SK-N-SH (cell line): ENCODE data around the gene SDR39U1. TPM values are rescaled to one million over a fixed set of nuclear protein-coding genes. Genes with fewer than 3 reads are reported as not detected.

Source experiments
- CTCF ChIA-PET: fragments of 300-600, 350-600 bp; formaldehyde crosslinking; extraction: SDS; loops from one replicate; lab custom pipeline; 2021; lab: Yijun Ruan, JAX
- POLR2A ChIA-PET: fragments of 350-600 bp; sonication (Branson Sonifier 250); formaldehyde crosslinking; extraction: SDS; loops from one replicate; lab custom pipeline; 2020; ENCODE audit warnings: antibody characterized with exemption, inconsistent platforms; lab: Yijun Ruan, JAX
- DNase-seq: peaks from one replicate; pipeline ENCODE4 v3.0.0; 2012
- H2AFZ ChIP-seq: fragments of 200-600 bp; sonication (generic); 2 replicates; pipeline ENCODE4 v1.8.1; 2016; ENCODE audit warnings: antibody characterized with exemption, mild to moderate bottlenecking, low read depth
- H3F3A ChIP-seq: fragments of 200-600 bp; sonication (generic); replicated peaks from 2 replicates; pipeline ENCODE3; 2016; ENCODE audit warnings: antibody characterized with exemption, mild to moderate bottlenecking; ENCODE audit not compliant: insufficient read depth
- H3K27ac ChIP-seq, 2 experiments: fragments of 200-500 bp in 1 of 2; fragments of 200-600 bp in 1 of 2; sonication (Bioruptor generic) in 1 of 2; sonication (generic), shearing (Covaris generic) in 1 of 2; 2 replicates each; pipeline versions ENCODE4 v1.5.1 to v1.6.1; 2014 to 2016; ENCODE audit warnings: low read depth in 2 of 2, inconsistent platforms in 1 of 2, low read length in 1 of 2, mild to moderate bottlenecking in 1 of 2, mixed read lengths in 1 of 2
- H3K27me3 ChIP-seq: fragments of 200-600 bp; sonication (generic), shearing (Covaris generic); 2 replicates; pipeline ENCODE4 v1.6.1; 2016; ENCODE audit warnings: mixed run types; ENCODE audit not compliant: insufficient read depth
- H3K36me3 ChIP-seq, 2 experiments: fragments of 200-500 bp in 1 of 2; fragments of 200-600 bp in 1 of 2; sonication (Bioruptor generic) in 1 of 2; sonication (generic) in 1 of 2; replicated peaks in 1 of 2; 2 replicates each; pipeline versions ENCODE3 to v1.5.1; 2014 to 2016; ENCODE audit warnings: low read length in 1 of 2, mild to moderate bottlenecking in 1 of 2; ENCODE audit not compliant: insufficient read depth in 2 of 2, control insufficient read depth in 1 of 2
- H3K4me1 ChIP-seq, 2 experiments: fragments of 200-500 bp in 1 of 2; fragments of 200-600 bp in 1 of 2; sonication (Bioruptor generic) in 1 of 2; sonication (generic), shearing (Covaris generic) in 1 of 2; 2 replicates each; pipeline versions ENCODE4 v1.5.1 to v1.6.1; 2014 to 2016; ENCODE audit warnings: low read depth in 1 of 2, low read length in 1 of 2, mixed run types in 1 of 2; ENCODE audit not compliant: insufficient read depth in 2 of 2, control insufficient read depth in 1 of 2
- H3K4me2 ChIP-seq: fragments of 200-600 bp; sonication (generic), shearing (Covaris generic); 2 replicates; pipeline ENCODE4 v1.6.1; 2017; ENCODE audit warnings: mixed run types
- H3K4me3 ChIP-seq, 2 experiments: fragments of 200-500 bp in 1 of 2; fragments of 200-600 bp in 1 of 2; sonication (Bioruptor generic) in 1 of 2; sonication (generic), shearing (Covaris generic) in 1 of 2; 2 replicates each; pipeline versions ENCODE4 v1.5.1 to v1.8.1; 2014 to 2016; ENCODE audit warnings: low read depth in 2 of 2, inconsistent platforms in 1 of 2, low read length in 1 of 2, mild to moderate bottlenecking in 1 of 2, mixed read lengths in 1 of 2, moderate library complexity in 1 of 2
- H3K79me2 ChIP-seq: fragments of 200-600 bp; sonication (generic); 2 replicates; pipeline ENCODE4 v1.8.1; 2017; ENCODE audit warnings: mild to moderate bottlenecking; ENCODE audit not compliant: insufficient read depth
- H3K9ac ChIP-seq: fragments of 200-600 bp; sonication (generic); 2 replicates; pipeline ENCODE4 v1.6.1; 2017; ENCODE audit warnings: mixed run types
- H3K9me2 ChIP-seq: fragments of 200-600 bp; sonication (generic); 2 replicates; pipeline ENCODE4 v1.6.1; 2017; ENCODE audit warnings: mixed run types
- H3K9me3 ChIP-seq: fragments of 200-600 bp; sonication (generic); 2 replicates; pipeline ENCODE4 v1.6.1; 2017; ENCODE audit warnings: mixed run types, mild to moderate bottlenecking, moderate library complexity
- H4K20me1 ChIP-seq: fragments of 200-600 bp; sonication (generic); 2 replicates; pipeline ENCODE4 v1.6.1; 2017; ENCODE audit warnings: mild to moderate bottlenecking, mixed run types; ENCODE audit not compliant: insufficient read depth
- ELF1 ChIP-seq: IDR thresholded peaks from 2 replicates; pipeline ENCODE4 v1.4.0; 2012
- EP300 ChIP-seq, 2 experiments: IDR thresholded peaks; 2 replicates each; pipeline versions ENCODE4 v1.4.0 to v1.6.1; 2012; ENCODE audit warnings: borderline replicate concordance in 1 of 2, low read depth in 1 of 2, low read length in 1 of 2
- EZH2phosphoT487 ChIP-seq: fragments of 200-600 bp; sonication (generic); IDR thresholded peaks from 2 replicates; pipeline ENCODE4 v1.6.1; 2017; ENCODE audit warnings: low read depth, mixed run types, mild to moderate bottlenecking, antibody characterized with exemption, moderate library complexity, borderline replicate concordance
- FOSL2 ChIP-seq: IDR thresholded peaks from 2 replicates; pipeline ENCODE4 v1.4.0; 2012; ENCODE audit warnings: low read depth, mild to moderate bottlenecking, moderate library complexity, borderline replicate concordance
- FOXJ3 ChIP-seq: sonication (generic); formaldehyde crosslinking; IDR thresholded peaks from 2 replicates; pipeline ENCODE4 v1.5.1; 2020; ENCODE audit warnings: mild to moderate bottlenecking, missing genetic modification reagents
- FOXM1 ChIP-seq: IDR thresholded peaks from 2 replicates; pipeline ENCODE4 v1.4.0; 2012; ENCODE audit warnings: low read depth, mild to moderate bottlenecking
- MAX ChIP-seq: IDR thresholded peaks from 2 replicates; pipeline ENCODE4 v1.4.0; 2012; ENCODE audit warnings: low read depth
- MXI1 ChIP-seq: IDR thresholded peaks from 2 replicates; pipeline ENCODE4 v1.6.1; 2012; ENCODE audit warnings: mild to moderate bottlenecking, low read depth, low read length, improper control_type of control experiment
- NFIC ChIP-seq: IDR thresholded peaks from 2 replicates; pipeline ENCODE4 v1.4.0; 2012; ENCODE audit warnings: borderline replicate concordance
- NRF1 ChIP-seq: IDR thresholded peaks from 2 replicates; pipeline ENCODE4 v1.6.1; 2012; ENCODE audit warnings: low read depth, mild to moderate bottlenecking, low read length
- POLR2AphosphoS5 ChIP-seq: IDR thresholded peaks from 2 replicates; pipeline ENCODE4 v1.6.1; 2012; ENCODE audit warnings: low read depth, low read length
- RCOR1 ChIP-seq: fragments of 150-350 bp; IDR thresholded peaks from 2 replicates; pipeline ENCODE4 v1.6.1; 2017; ENCODE audit warnings: antibody characterized with exemption, low read length
- RFX5 ChIP-seq: IDR thresholded peaks from 2 replicates; pipeline ENCODE4 v1.6.1; 2012; ENCODE audit warnings: mild to moderate bottlenecking, improper control_type of control experiment, low read length
- SMC3 ChIP-seq: IDR thresholded peaks from 2 replicates; pipeline ENCODE4 v1.6.1; 2012; ENCODE audit warnings: low read depth, low read length, improper control_type of control experiment
- USF2 ChIP-seq: fragments of 150-350 bp; IDR thresholded peaks from 2 replicates; pipeline ENCODE4 v1.6.1; 2017; ENCODE audit warnings: antibody characterized with exemption, low read length, low read depth, borderline replicate concordance
- WGBS: methylation state at CpG from one replicate; pipeline ENCODE4 v1.1.6; 2017; ENCODE audit warnings: low lambda C conversion rate; 5-methylcytosine and 5-hydroxymethylcytosine counted together
- polyA plus RNA-seq, 3 experiments: library from polyadenylated mRNA; depleted of rRNA; stranded (reverse); fragments of >200 nt; gene quantifications; 2 replicates each; pipeline ENCODE4 v1.2.3, GENCODE V29; 2012

SDR39U1 gene
- polyA plus RNA-seq, 1 of the 3 experiments (the other 2 are of a cell fraction), result 81.8 TPM

GRCh38 chr14:24434036-24434435 is 8.5 kb downstream of the SDR39U1 start:
- H2AFZ ChIP-seq, result no peak overlapping the region
- POLR2A ChIA-PET, result no interaction called here
- TF ChIP-seq EP300 (IDR thresholded peaks at IDR 0.05; ENCODE audit: borderline replicate concordance in 1 of 2, low read depth in 1 of 2, low read length in 1 of 2) (no peak), POLR2AphosphoS5 (no peak), FOXJ3 (no peak), NFIC (no peak), USF2 (no peak), FOSL2 (no peak), ELF1 (no peak), MXI1 (no peak), EZH2phosphoT487 (no peak), SMC3 (no peak), NRF1 (no peak), RFX5 (no peak), FOXM1 (no peak), RCOR1 (no peak), MAX (no peak)
- TF ChIP-seq, all 33 proteins: peak for 0
- peaks cover 31% of the 10 kb centered on the region for H3F3A ChIP-seq
- H3K4me3 ChIP-seq, result no peak overlapping the region
- 84% methylated on average over 7 of the region's 7 CpGs for WGBS
- no peaks in the 10 kb centered on the region for H3K9me3 ChIP-seq
- H3K9ac ChIP-seq, result no peak overlapping the region
- H3K27me3 ChIP-seq, result no peaks in the 10 kb centered on the region
- H3K36me3 ChIP-seq, result peaks cover 38 to 54% of the 10 kb centered on the region in 2 experiments
- DNase-seq, result no peak
- peaks cover 21 to 25% of the 10 kb centered on the region in 2 experiments; a peak in 2 of 4 replicates for H3K4me1 ChIP-seq
- peaks cover 36% of the 10 kb centered on the region for H3K79me2 ChIP-seq
- H3K4me2 ChIP-seq, result no peak overlapping the region
- H3K27ac ChIP-seq, result no peak overlapping the region
- CTCF ChIA-PET, result interaction anchor here (1.3 to 16.4 kb wide), 5 partner anchors 12 to 107 kb away, joined by 4 to 445 read pairs (median 63); partner anchors contain the start of genes ADCY4 and RIPK3
- no peaks in the 10 kb centered on the region for H3K9me2 ChIP-seq
- peaks cover 16% of the 10 kb centered on the region for H4K20me1 ChIP-seq

- Histone ChIP-seq H2AFZ (no peak overlapping the region), H3K27ac (no peak overlapping the region), H4K20me1 (peaks cover 16% of the 10 kb centered on the region), H3K36me3 (peaks cover 29 to 39% of the 10 kb centered on the region in 2 experiments), H3K9me3 (no peaks in the 10 kb centered on the region), H3K9ac (0 out of 2 replicates have a peak overlapping the region, but pooled peaks have one; percentile 2), H3K9me2 (no peaks in the 10 kb centered on the region), H3K4me3 (peak overlapping the region; percentile 71 to 87), H3K4me2 (peak overlapping the region; percentile 98), H3K79me2 (peaks cover 31% of the 10 kb centered on the region), H3K4me1 (peaks cover 21 to 26% of the 10 kb centered on the region in 2 experiments; a peak in 2 of 4 replicates), H3K27me3 (no peaks in the 10 kb centered on the region), H3F3A (peaks cover 26% of the 10 kb centered on the region)
- 83% methylated on average over 22 of the region's 24 CpGs for WGBS
- TF ChIP-seq RCOR1, result no peak
- CTCF ChIA-PET, result interaction anchor here (0.9 to 16.4 kb wide), 42 partner anchors 8 to 271 kb away, joined by 3 to 445 read pairs (median 8); partner anchors contain the start of genes ADCY4, CIDEB, IPO4 and IRF9
- POLR2A ChIA-PET, result interaction anchor here (0.7 to 3.9 kb wide), 9 partner anchors 24 to 190 kb away, joined by 3 to 37 read pairs (median 4); partner anchors contain the start of gene TINF2
- DNase-seq, result peak; percentile 17
These were observed 10.1 kb downstream of the SDR39U1 start for GRCh38 chr14:24432259-24433131.
